ENCODE data around the gene E2F4.

Gene E2F4

GRCh38 chr16:67161595-67162058, 30.3 kb upstream of the E2F4 start:
- H3K9ac ChIP-seq (ENCODE audit: low read length), result no peak overlapping the region
- peaks cover 19 to 56% of the 10 kb centered on the region in 2 donors for H3K27me3 ChIP-seq (ENCODE audit: control insufficient read depth in 1 of 2, insufficient read depth in 2 of 2, low read length in 2 of 2)
- no peaks in the 10 kb centered on the region for H3K36me3 ChIP-seq (ENCODE audit: insufficient read depth, low read length)
- H3K27ac ChIP-seq (ENCODE audit: low read depth, low read length), result no peak overlapping the region
- no peaks in the 10 kb centered on the region for H3K9me3 ChIP-seq (ENCODE audit: low read length)
- H3K4me1 ChIP-seq (ENCODE audit: insufficient read depth, low read length), result peaks cover 40% of the 10 kb centered on the region
- peak overlapping the region in 1 of 2 donors; percentile 82 for H3K4me3 ChIP-seq (ENCODE audit: low read depth in 1 of 2, low read length in 2 of 2)

- Histone ChIP-seq H3K27me3 (ENCODE audit: control insufficient read depth in 1 of 2, insufficient read depth in 2 of 2, low read length in 2 of 2) (peaks cover 19 to 56% of the 10 kb centered on the region in 2 donors), H3K27ac (ENCODE audit: low read depth, low read length) (peak overlapping the region; percentile 34), H3K4me3 (ENCODE audit: low read depth in 1 of 2, low read length in 2 of 2) (peak overlapping the region in 1 of 2 donors; percentile 49), H3K9ac (ENCODE audit: low read length) (no peak overlapping the region), H3K9me3 (ENCODE audit: low read length) (no peaks in the 10 kb centered on the region), H3K36me3 (ENCODE audit: insufficient read depth, low read length) (no peaks in the 10 kb centered on the region), H3K4me1 (ENCODE audit: insufficient read depth, low read length) (peaks cover 40% of the 10 kb centered on the region)
These were observed 29.3 kb upstream of the E2F4 start for GRCh38 chr16:67162506-67163163.

- no peak overlapping the region for H3K9ac ChIP-seq (ENCODE audit: low read length)
- H3K36me3 ChIP-seq (ENCODE audit: insufficient read depth, low read length), result no peaks in the 10 kb centered on the region
- peak overlapping the region; percentile 58 for H3K27ac ChIP-seq (ENCODE audit: low read depth, low read length)
- H3K9me3 ChIP-seq (ENCODE audit: low read length), result no peaks in the 10 kb centered on the region
- H3K4me1 ChIP-seq (ENCODE audit: insufficient read depth, low read length), result peaks cover 40% of the 10 kb centered on the region
- peak overlapping the region; percentile 38 to 49 for H3K4me3 ChIP-seq (ENCODE audit: low read depth in 1 of 2, low read length in 2 of 2)
- H3K27me3 ChIP-seq (ENCODE audit: control insufficient read depth in 1 of 2, insufficient read depth in 2 of 2, low read length in 2 of 2), result peaks cover 19 to 56% of the 10 kb centered on the region in 2 donors
These were observed 28.6 kb upstream of the E2F4 start for GRCh38 chr16:67163164-67163998.

GRCh38 chr16:67163999-67164558, 27.9 kb upstream of the E2F4 start:
- H3K4me1 ChIP-seq (ENCODE audit: insufficient read depth, low read length), result peaks cover 47% of the 10 kb centered on the region
- peak overlapping the region; percentile 38 to 49 for H3K4me3 ChIP-seq (ENCODE audit: low read depth in 1 of 2, low read length in 2 of 2)
- H3K9ac ChIP-seq (ENCODE audit: low read length), result no peak overlapping the region
- peak overlapping the region; percentile 58 for H3K27ac ChIP-seq (ENCODE audit: low read depth, low read length)
- H3K27me3 ChIP-seq (ENCODE audit: control insufficient read depth in 1 of 2, insufficient read depth in 2 of 2, low read length in 2 of 2), result peaks cover 19 to 56% of the 10 kb centered on the region in 2 donors
- no peaks in the 10 kb centered on the region for H3K36me3 ChIP-seq (ENCODE audit: insufficient read depth, low read length)
- no peaks in the 10 kb centered on the region for H3K9me3 ChIP-seq (ENCODE audit: low read length)

- Histone ChIP-seq H3K36me3 (ENCODE audit: insufficient read depth, low read length) (no peaks in the 10 kb centered on the region), H3K4me3 (ENCODE audit: low read depth in 1 of 2, low read length in 2 of 2) (peak within 1 kb of the TSS; percentile 38 to 59), H3K9ac (ENCODE audit: low read length) (no peak within 1 kb of the TSS), H3K4me1 (ENCODE audit: insufficient read depth, low read length) (peaks cover 52% of the 10 kb centered on the region), H3K27ac (ENCODE audit: low read depth, low read length) (peak within 1 kb of the TSS; percentile 58), H3K9me3 (ENCODE audit: low read length) (no peaks in the 10 kb centered on the region), H3K27me3 (ENCODE audit: control insufficient read depth in 1 of 2, insufficient read depth in 2 of 2, low read length in 2 of 2) (peaks cover 19 to 56% of the 10 kb centered on the region in 2 donors)
These were observed 27.3 kb upstream of the E2F4 start, which contains the start of gene HSF4 for GRCh38 chr16:67164599-67165061. Gene HSF4, plus strand, starts transcription at chr16:67164745. Its CDS starts 67 bp downstream, at chr16:67164812.

- H3K9ac ChIP-seq (ENCODE audit: low read length), result no peak overlapping the region
- peaks cover 57% of the 10 kb centered on the region for H3K4me1 ChIP-seq (ENCODE audit: insufficient read depth, low read length)
- H3K27me3 ChIP-seq (ENCODE audit: control insufficient read depth in 1 of 2, insufficient read depth in 2 of 2, low read length in 2 of 2), result peaks cover 19 to 55% of the 10 kb centered on the region in 2 donors
These were observed 26.6 kb upstream of the E2F4 start for GRCh38 chr16:67165121-67166078.

GRCh38 chr16:67166110-67166547, 25.8 kb upstream of the E2F4 start:
- peaks cover 57% of the 10 kb centered on the region for H3K4me1 ChIP-seq (ENCODE audit: insufficient read depth, low read length)

More at GRCh38 chr16:67165121-67166078, 26.6 kb upstream of the E2F4 start:
- Histone ChIP-seq H3K27ac (ENCODE audit: low read depth, low read length) (peak overlapping the region; percentile 58), H3K36me3 (ENCODE audit: insufficient read depth, low read length) (no peaks in the 10 kb centered on the region), H3K4me3 (ENCODE audit: low read depth in 1 of 2, low read length in 2 of 2) (peak overlapping the region in 1 of 2 donors; percentile 59), H3K9me3 (ENCODE audit: low read length) (no peaks in the 10 kb centered on the region)

GRCh38 chr16:67166598-67167168, 25.3 kb upstream of the E2F4 start:
- Histone ChIP-seq H3K27ac (ENCODE audit: low read depth, low read length) (peak overlapping the region; percentile 7), H3K9me3 (ENCODE audit: low read length) (no peaks in the 10 kb centered on the region), H3K9ac (ENCODE audit: low read length) (no peak overlapping the region), H3K36me3 (ENCODE audit: insufficient read depth, low read length) (no peaks in the 10 kb centered on the region), H3K27me3 (ENCODE audit: control insufficient read depth in 1 of 2, insufficient read depth in 2 of 2, low read length in 2 of 2) (peaks cover 11 to 43% of the 10 kb centered on the region in 2 donors), H3K4me1 (ENCODE audit: insufficient read depth, low read length) (peaks cover 55% of the 10 kb centered on the region), H3K4me3 (ENCODE audit: low read depth in 1 of 2, low read length in 2 of 2) (no peak overlapping the region)

More at GRCh38 chr16:67166110-67166547, 25.8 kb upstream of the E2F4 start:
- H3K4me3 ChIP-seq (ENCODE audit: low read depth in 1 of 2, low read length in 2 of 2), result no peak overlapping the region
- peaks cover 16 to 48% of the 10 kb centered on the region in 2 donors for H3K27me3 ChIP-seq (ENCODE audit: control insufficient read depth in 1 of 2, insufficient read depth in 2 of 2, low read length in 2 of 2)
- H3K9me3 ChIP-seq (ENCODE audit: low read length), result no peaks in the 10 kb centered on the region
- H3K36me3 ChIP-seq (ENCODE audit: insufficient read depth, low read length), result no peaks in the 10 kb centered on the region
- no peak overlapping the region for H3K9ac ChIP-seq (ENCODE audit: low read length)
- peak overlapping the region; percentile 7 for H3K27ac ChIP-seq (ENCODE audit: low read depth, low read length)

GRCh38 chr16:67167588-67167987, 24.4 kb upstream of the E2F4 start:
- no peak overlapping the region for H3K4me3 ChIP-seq (ENCODE audit: low read depth in 1 of 2, low read length in 2 of 2)
- H3K9me3 ChIP-seq (ENCODE audit: low read length), result no peaks in the 10 kb centered on the region
- H3K4me1 ChIP-seq (ENCODE audit: insufficient read depth, low read length), result peaks cover 50% of the 10 kb centered on the region
- H3K9ac ChIP-seq (ENCODE audit: low read length), result no peak overlapping the region
- no peaks in the 10 kb centered on the region for H3K36me3 ChIP-seq (ENCODE audit: insufficient read depth, low read length)
- no peak overlapping the region for H3K27ac ChIP-seq (ENCODE audit: low read depth, low read length)
- H3K27me3 ChIP-seq (ENCODE audit: control insufficient read depth in 1 of 2, insufficient read depth in 2 of 2, low read length in 2 of 2), result peaks cover 7 to 34% of the 10 kb centered on the region in 2 donors

GRCh38 chr16:67169011-67169451, 22.9 kb upstream of the E2F4 start:
- Histone ChIP-seq H3K4me1 (ENCODE audit: insufficient read depth, low read length) (peaks cover 46% of the 10 kb centered on the region), H3K4me3 (ENCODE audit: low read depth in 1 of 2, low read length in 2 of 2) (no peak overlapping the region), H3K9ac (ENCODE audit: low read length) (no peak overlapping the region), H3K27ac (ENCODE audit: low read depth, low read length) (peak overlapping the region; percentile 84), H3K27me3 (ENCODE audit: control insufficient read depth in 1 of 2, insufficient read depth in 2 of 2, low read length in 2 of 2) (peaks cover 0 to 19% of the 10 kb centered on the region in 2 donors), H3K36me3 (ENCODE audit: insufficient read depth, low read length) (no peaks in the 10 kb centered on the region), H3K9me3 (ENCODE audit: low read length) (no peaks in the 10 kb centered on the region)

Data from muscle layer of colon (tissue), 2 donors.